Keratinocyte (primary cell): ENCODE results near the gene MGAT3.

Experiments used
- CTCF ChIP-seq, 3 experiments: IDR thresholded peaks in 1 of 3; conservative IDR thresholded peaks in 1 of 3; optimal IDR thresholded peaks in 1 of 3; 2 replicates in 2 of 3; 3 replicates in 1 of 3; pipeline versions ENCODE3 to v1.5.1; 2011; ENCODE audit warnings: low read length in 3 of 3, mild to moderate bottlenecking in 3 of 3, moderate library complexity in 2 of 3, control low read depth in 1 of 3, inconsistent platforms in 1 of 3; ENCODE audit not compliant: insufficient read depth in 2 of 3; ENCODE audit errors: extremely low read depth in 1 of 3
- EZH2 ChIP-seq: IDR thresholded peaks from one replicate; pipeline ENCODE4 v1.6.1; 2012; ENCODE audit warnings: inconsistent platforms, mild to moderate bottlenecking, low read length, moderate library complexity

GRCh38 chr22:39450258-39450955 lies 6.4 kb upstream of the MGAT3 start:
- TF ChIP-seq CTCF (optimal IDR thresholded peaks at IDR 0.05 in 1 of 3, IDR thresholded peaks at IDR 0.05 in 1 of 3, conservative IDR thresholded peaks at IDR 0.05 in 1 of 3; ENCODE audit: extremely low read depth in 1 of 3, insufficient read depth in 2 of 3, low read length in 3 of 3) (no peak), EZH2 (no peak)
